Bone marrow (tissue), 2 donors: ENCODE results near the gene STARD4.

Source experiments
- DNase-seq, 2 donors: peaks; one replicate each; lab custom pipeline; 2025; lab: John Stamatoyannopoulos, UW

Gene STARD4, protein sequence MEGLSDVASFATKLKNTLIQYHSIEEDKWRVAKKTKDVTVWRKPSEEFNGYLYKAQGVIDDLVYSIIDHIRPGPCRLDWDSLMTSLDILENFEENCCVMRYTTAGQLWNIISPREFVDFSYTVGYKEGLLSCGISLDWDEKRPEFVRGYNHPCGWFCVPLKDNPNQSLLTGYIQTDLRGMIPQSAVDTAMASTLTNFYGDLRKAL

DNA sequence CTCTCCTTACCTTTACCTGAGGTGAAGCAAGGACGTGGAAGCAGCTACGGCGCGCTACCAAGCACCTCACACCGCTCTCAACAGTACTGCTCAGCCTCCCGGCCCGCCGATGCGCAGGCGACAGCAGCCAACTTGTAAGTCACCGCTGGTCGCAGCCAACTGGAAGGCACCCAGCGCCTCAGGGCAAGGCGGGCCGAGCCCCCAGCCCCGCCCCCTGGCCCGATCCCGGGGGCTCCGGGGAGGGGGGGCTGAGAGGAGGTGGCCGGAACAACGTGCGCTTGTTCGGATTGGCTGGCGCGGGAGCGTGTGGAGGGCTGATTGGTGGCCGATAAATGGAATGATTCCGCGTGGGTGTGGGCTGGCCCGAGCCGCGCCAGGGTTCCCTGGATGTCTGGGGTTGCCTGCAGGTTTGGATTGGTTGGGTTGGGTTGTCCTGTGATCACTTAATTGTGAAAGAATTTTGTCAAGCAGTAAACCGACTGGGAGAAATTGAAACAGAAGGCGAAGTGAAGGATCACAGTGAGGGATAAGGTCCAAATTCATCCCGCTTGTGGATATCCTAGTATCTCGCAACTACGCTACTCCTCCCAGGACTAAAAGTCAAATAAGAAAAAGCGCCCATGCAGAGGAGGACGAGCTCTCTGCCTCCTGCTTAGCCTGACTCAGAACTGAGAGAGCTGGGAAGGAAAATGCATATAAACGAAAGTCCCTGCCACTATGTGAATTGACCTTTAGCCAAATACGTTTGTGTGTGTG, at the start of gene STARD4:
STARD4 (minus strand) TSS at position 161 of the 756 bp plus-strand sequence. CDS start 5,102 bp downstream, outside the sequence.
- peak; percentile 74 to 93 for DNase-seq

DNA sequence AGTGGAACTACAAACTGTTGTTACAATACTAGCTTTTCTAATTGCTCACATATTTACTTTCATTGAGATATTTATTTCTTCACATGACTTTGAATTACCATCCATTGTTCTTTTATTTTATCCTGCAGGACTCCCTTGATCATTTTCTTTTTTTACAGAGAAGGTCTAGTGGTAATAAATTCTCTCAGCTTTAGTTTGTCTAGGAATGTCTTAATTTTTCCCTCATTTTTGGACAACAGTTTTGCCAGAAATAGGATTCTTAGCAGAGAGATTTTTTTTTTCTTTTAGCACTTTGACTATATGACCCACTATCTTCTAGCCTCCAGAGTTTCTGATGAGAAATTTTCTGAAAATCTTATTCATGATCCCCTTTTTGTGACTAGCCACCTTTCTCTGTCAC, 47.3 kb upstream of the STARD4 start:
- DNase-seq, result no peak

DNA sequence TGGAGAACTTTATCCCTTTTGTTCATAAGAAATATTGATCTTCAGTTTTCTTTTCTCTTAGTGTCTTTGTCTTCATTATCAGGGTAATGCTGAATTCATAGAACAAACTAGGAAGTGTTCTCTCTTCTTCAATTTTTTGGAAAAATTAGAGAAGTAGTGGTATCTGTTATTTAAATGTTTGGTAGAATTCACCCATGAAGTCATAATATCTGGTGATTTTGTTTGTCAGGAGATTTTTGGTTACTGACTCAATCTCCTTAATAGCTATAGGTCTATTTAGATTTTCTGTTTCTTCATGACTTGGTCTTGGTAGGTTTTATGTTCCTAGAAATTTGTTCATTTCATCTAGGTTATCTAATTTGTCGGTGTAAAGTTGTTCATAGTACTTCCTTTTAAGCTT, 45.4 kb upstream of the STARD4 start:
- DNase-seq, result no peak

DNA sequence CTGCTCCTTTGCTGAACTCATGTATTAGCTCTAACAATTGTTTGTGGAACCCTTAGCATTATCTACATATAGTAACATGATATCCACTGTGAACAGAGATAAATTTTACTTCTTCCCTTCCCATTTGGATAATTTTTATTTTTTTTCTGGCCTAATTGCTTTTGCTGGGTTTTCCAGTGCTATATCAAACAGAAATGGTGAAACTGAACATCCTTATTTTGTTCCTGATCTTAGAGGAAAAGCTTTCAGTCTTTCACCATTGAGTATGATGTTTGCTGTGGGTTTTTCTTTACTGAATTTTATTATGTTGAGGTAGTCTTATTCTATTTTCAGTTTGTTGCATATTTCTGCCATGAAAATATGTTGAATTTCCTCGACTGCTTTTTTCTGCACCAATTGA, 44.8 kb upstream of the STARD4 start:
- DNase-seq, result no peak

DNA sequence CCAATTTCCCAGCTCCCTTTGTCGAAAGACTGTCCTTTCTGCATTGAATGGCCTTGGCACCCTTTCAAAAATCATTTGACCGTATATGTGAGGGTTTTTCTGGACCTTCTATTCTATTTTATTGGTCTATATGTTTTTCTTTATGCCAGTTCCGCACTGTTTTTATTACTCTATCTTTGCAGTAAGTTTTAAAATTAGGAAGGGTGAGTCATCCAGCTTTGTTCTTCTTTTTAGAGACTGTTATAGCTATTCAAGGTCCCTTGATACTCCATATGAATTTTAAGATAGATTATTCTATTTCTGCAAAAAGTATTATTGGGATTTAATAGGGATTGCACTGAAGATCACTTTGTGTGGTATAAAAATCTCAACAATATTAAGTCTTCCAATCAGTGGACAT, 44.2 kb upstream of the STARD4 start:
- DNase-seq, result peak in 1 of 2 donors; percentile 40

DNA sequence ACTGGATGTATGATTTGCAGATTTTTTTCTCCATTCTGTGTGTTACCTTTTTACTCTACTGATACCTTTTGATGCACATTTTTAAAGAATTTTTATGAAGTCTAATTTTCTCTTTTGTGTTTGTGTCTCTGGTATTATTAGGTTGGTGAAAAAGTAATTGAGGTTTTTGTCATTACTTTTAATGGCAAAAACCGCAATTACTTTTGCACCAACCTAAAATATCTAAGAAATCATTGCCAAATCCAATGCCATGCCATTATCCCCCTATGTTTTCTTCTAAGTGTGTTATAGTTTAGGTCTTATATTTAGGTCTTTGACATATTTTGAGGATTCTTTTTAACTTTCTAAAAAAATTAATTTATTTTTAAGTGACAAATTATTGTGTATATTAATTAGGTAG, 43.4 kb upstream of the STARD4 start:
- no peak for DNase-seq

DNA sequence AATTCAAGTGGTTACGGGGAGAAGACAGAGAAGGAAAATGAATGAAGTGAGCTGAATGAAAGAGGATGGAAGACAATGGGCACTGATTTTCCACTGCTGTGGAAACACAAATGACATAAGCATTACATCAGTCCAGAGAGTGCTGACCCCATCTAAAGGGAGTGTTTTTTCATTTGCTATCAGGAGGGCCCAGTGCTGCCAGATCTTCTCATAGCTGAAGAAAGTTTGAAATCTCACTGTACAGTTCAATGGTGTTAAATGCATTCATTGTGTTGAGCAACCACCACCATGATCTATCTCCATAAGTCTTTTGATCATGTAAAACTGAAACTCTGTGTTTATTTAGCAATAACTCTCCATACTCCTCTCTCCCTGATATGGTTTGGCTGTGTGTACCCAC, 41.5 kb upstream of the STARD4 start:
- DNase-seq, result no peak

DNA sequence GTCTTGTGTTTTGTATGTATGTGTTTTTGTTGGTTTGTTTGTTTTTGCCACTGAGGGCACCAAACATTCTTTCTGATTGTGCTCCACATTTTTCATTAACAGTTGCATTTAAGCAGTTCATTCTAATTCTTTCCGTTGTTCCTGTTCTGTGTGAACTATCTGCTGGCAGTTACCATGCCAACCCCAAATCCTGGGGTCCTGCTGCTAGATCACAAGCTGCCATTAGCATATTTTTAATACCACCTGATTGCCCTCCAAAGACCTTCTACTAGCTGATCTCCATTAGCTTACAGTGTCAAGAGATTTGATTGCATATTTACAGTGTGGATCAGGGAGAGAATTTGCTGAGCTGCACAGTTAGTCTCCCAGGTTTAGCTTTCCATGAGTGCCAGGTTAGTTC, 40.6 kb upstream of the STARD4 start:
- no peak for DNase-seq

DNA sequence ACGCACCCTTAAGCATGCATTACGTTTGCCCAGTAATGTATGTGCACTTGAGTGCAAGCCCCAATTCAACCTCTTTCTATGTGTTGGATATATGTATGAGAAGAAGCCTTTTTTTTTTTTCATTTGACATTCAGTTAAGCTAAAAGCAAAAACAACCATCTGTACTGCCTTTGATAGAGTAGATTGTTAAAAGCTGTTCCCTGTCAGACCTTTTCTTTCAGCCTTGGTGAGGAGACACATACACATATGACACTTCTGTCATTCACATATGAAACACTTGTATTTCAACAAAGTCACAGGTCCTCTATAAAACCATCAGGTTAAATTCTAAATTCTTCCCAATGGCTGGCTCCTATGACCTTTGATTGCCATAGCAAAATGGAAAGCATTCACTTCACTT, 40.2 kb upstream of the STARD4 start:
- no peak for DNase-seq

DNA sequence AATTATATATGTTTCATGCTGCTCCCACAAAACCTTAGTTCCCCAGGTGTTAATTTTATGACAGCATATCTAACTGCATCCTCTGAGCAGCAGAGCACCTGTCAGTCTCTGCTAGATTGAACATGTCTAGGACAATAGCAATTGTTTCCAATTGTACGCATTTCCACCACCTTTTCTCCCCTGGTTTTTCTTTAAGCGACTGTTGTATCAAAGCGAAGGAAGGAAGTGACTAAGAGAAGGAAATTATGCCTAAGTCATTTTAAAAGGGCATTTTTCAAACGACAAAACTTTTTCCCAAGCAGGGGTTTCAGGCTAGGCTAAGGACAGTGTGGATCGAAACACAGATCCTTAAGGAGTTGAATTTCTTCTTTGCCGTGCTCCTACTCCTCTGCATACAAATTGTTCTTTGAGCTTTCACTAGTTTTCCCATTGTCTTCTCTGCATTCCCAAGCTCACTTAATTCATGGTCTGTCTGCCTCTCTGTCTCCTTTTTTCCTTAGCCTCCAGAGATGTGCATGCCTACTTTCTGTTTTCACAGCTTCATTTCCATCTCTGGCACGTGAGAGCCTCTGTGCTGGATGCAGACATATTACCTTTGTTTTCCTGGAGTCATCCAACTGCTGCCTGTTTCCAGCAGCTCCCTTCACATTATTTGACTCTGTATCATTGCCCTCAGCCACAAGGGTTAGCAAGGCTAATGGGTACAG, 39.4 kb upstream of the STARD4 start:
- DNase-seq, result peak in 1 of 2 donors; percentile 18

DNA sequence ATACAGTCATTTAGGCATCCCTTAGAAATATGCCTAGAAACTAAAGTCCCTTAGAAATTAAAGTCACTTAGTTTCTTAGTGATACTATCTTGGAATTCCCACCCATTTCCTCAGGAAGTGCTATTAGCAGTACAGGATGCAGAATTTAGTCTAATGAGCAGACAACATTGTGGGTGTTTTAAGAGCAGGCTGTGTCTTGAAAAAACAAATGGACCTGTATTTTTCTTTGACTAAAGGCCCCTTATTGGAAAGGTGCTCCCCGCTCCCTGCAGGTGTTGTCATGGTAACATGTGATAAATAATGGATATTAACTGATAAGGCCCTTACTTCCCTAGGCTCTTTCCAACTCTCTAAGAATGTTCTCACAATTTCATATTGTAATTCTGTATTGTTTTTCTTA, 38.8 kb upstream of the STARD4 start:
- no peak for DNase-seq

DNA sequence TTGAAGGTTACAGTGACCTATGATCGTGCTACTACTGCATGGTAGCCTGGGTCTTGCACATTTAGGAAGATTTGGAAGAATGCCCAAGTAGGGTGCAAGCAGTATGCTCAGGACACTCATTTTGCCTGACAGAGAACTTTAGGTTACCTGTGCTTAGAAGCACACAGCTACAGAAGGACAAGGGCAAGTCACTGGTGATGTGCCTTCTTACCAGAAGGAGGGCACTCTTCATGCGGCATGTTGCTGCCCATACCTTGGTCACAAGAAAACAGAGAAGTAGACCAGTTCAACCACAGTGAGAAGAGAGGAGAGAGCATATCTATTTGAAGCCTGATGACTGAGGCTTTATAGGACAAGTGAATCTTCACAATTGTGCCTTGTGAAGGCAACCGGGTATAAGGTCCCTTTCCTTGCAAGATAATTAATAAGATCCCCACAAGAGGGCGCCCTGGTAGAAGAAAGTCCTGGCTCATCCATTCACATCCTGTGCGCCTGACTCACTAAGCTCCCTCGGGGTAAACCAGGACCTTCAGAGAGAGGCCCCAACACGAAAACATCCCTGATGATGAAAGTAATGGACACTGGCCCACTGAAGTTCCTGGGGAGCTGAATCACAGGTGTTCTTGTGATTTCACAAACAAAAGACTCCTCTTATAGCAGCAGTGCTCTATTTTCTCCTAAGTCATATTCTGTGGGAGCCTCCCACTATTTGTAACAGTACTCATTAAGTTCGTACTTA, 38.1 kb upstream of the STARD4 start:
- peak; percentile 30 to 73 for DNase-seq

DNA sequence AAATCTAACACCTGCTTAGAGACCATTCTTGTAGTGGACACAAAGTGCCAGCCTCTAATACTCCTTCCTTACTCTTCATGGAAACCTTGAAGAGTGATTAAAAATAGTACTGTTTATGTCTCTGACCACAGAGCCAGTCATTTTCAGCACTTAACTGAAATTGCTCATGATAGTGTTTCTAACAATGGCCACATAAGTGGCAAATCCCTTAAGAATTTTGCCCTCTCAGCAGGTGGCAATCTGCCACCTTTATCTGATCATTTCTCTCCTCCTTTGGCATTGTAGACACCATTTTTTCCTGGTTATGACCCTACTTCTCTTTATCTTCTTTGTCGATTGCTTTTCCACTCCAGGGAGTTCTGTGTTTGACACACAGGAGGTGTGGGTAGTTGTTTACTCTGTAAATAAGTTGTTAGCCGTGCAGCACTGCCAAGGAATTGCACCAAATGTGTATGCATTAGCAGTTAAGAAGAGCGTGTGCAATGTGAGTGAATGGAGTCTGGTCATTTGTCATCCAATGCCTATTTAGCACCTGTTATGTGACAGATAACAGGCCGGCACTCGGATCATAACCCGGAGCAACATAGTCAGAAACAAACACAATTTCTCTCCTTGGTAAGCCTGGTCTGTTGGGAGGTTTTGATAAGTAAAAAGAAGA, 36.8 kb upstream of the STARD4 start:
- DNase-seq, result no peak

DNA sequence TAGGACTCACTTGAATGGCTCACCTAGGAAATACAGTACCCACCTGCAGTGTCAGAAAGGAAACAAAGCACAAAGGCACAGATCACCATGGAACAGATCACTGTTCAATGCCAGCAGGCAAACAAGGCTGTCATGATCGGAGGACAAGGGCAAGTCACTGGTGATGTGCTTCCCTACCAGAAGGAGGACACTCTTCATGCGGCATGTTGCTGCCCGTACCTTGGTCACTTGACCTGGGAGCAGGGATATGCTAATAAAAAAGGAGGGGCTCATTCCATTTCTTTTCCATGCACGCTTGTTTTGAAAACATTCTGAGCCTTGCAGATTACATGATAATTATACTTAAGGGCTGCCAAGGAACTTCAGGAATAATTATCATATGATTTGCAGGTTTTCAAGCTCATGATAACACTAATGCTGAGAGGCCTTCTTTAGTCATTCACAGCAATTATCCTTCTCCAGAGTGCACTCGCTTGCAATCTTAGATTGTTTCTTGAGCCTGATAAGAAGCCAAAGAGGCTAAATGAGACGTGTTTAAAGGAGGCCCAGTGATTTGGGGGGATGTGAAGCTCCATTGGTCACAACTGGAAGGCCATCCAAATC, 36.1 kb upstream of the STARD4 start:
- DNase-seq, result no peak

DNA sequence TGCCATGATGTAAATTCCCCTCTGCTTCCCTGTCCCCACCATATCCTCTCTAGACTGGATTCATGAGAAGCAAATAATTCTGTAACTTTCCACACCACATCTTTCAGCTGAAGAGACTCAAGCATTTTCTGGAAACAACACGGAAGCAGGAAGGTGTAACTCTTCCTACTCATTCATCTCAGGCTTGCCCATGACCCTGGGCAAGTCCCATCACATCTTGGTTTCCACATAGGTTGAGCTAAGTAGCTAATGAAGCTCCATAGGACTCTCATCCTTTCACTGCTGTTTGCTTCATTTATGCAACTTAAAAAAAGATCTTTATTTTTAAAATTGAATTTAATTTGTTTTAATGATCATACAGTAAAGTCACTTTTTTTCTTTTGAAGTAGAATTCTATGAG, 32.7 kb upstream of the STARD4 start:
- no peak for DNase-seq

DNA sequence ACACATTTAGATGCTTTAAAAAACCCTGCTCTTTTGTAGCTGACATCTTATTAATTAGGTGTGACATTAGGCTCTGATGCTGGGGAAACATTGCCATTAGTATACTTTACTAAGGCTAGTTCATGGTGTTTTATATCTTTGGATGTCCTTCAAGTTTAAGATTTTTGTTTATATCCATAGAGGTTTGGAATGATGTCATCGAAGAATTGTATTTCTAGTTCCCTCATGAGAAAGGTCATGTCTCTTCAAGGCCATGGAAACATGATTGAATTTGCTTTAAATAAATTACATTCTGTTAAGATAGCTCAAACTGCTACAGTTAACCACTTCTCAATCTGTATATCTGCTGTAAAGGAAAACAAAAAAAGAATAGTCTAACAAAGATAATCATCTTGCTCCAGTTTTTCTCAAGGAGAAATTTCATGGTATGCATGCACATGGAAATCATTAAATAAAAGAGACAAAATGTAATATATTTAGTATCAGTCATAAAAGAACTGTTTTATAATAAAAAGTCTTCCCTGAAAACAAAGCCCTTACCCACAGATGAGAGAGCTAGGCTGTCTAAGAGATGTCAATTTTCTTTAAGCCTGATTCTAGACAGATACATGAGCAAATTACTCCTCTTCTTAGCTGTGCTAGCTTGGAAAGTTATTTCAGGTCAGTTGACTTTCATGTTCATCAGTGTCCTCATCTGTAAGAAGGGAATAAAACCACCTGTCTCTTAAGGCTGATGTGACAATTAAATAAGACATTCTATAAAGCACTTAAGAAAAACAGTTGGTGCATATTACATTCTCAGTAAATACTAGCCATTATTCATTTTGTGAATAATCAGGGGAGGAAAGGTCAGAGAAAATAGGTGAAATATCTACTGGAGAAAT, 25.0 kb upstream of the STARD4 start:
- DNase-seq, result no peak

DNA sequence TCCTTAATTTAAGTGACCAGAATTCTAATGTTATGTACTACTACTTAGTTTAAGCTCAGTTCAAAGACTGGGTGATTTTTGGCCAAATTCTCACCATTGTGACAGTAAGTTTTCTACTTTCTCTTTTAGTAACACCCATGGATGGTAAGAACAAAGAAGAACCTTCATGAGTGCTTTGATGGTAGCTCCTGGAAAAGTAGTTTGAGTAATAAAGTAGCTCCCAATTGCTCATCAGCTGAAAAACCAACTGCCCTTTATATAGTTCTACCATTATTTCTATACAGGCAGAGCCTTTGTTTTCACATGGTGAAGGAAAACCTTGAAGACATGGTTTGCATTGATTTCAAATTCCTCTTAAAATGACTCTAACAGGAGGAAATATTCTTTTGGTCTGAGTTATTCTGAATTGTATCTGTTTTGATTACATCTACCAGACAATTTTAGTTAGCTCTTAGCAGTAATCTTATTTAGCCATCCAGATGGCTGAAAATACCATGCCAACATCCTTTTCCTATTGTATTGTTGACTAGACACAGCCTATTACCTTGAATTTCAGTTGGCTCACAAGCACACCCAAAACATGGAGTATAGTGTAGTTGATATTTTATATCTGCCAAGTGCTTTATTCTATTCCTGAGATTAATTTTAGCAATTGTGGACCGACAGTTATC, 23.7 kb upstream of the STARD4 start:
- DNase-seq, result no peak

DNA sequence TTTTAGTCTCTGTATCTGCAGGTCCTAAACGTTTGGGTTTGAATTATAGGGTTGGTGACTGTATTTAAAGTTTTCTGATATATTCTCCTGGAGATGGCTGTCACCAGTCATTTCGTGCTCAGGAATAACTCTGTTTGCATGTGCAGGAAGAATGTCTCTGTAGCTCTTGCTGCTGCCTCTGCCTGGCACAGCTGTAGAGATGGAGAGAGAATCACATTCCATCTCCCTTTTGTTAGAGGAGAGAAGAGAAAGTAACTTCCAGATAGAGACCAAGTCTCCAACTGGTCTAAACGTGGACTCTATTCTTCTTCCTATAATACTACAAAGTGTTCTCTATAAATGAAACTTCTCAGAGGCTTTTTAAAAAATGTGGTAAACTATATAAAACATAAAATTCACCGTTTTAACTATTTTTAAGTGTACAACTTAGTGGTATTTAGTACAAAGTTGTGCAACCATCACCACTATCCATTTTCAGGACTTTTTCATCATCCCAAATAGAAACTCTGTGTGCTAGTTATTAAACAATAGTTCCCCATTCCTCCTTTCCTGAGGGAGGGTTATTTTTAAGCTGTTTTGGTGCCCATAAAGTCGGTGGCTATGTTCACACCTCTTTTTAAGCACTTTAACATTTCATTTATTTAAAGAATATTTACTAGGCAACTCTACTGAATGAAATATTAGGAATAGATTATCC, 20.7 kb upstream of the STARD4 start:
- no peak for DNase-seq

DNA sequence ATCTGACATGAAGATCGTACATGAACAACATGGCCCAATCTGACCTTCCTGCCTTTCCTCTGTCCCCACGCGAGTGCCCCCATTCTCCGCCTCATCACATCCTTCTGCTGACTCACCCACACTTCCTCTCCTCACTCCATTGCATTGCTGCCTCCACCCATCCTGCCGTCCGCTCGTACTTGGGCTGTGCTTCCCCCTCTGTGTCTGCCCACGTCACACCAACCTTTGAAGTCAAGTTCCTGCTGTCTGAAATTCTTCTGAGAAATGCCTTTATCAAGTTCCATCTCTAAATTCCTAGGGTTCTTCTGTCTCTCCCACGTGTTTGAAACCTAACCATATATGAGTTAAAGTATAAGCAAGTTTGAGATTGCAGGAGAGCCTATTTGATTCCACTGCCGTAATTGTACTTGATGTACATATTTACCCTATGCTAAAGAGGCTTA, 18.0 kb upstream of the STARD4 start:
- peak; percentile 43 to 99 for DNase-seq
